ENCODE measurements around the gene FOXR2. TPM values are rescaled to one million over a fixed set of nuclear protein-coding genes. Genes with fewer than 3 reads are reported as not detected.

FOXR2 gene
- not detected for total RNA-seq

- WGBS, 2 donors: 100% methylated on average over 1 of the region's 1 CpG
- H3K27me3 ChIP-seq: no peaks in the 10 kb centered on the region
- H3K9me3 ChIP-seq: no peaks in the 10 kb centered on the region
These were observed at the start of gene FOXR2 for GRCh38 chrX:55623100-55623499. Gene FOXR2, plus strand, starts transcription at chrX:55623400. Its CDS starts 312 bp downstream, at chrX:55623712.

GRCh38 chrX:55579115-55579514, 44.1 kb upstream of the FOXR2 start:
- Histone ChIP-seq H3K4me3 (replicated peaks in 1 of 3) (no peak overlapping the region), H3K27ac (no peak overlapping the region), H3K9me3 (no peaks in the 10 kb centered on the region), H3K27me3 (no peaks in the 10 kb centered on the region), H3K36me3 (no peaks in the 10 kb centered on the region), H3K4me1 (no peaks in the 10 kb centered on the region)
- intact Hi-C loops (cut with DNase I): no loop called here
- DNase-seq: no peak
- TF ChIP-seq CTCF (IDR thresholded peaks at IDR 0.05) (no peak), POLR2A (IDR thresholded peaks at IDR 0.05) (no peak)

More at GRCh38 chrX:55623100-55623499, at the start of gene FOXR2:
- Histone ChIP-seq H3K4me1 (no peaks in the 10 kb centered on the region), H3K4me3 (replicated peaks in 1 of 3) (no peak within 1 kb of the TSS), H3K27ac (no peak within 1 kb of the TSS), H3K36me3 (no peaks in the 10 kb centered on the region)
- TF ChIP-seq POLR2A (IDR thresholded peaks at IDR 0.05) (no peak), CTCF (IDR thresholded peaks at IDR 0.05) (no peak)
- no peak for DNase-seq
- intact Hi-C loops (cut with DNase I): no loop called here

- no peaks in the 10 kb centered on the region for H3K4me1 ChIP-seq
- H3K4me3 ChIP-seq (replicated peaks in 1 of 3): no peak overlapping the region
- no peak for TF ChIP-seq POLR2A (IDR thresholded peaks at IDR 0.05)
- TF ChIP-seq CTCF (IDR thresholded peaks at IDR 0.05): no peak
- H3K36me3 ChIP-seq: no peaks in the 10 kb centered on the region
- no peaks in the 10 kb centered on the region for H3K9me3 ChIP-seq
- DNase-seq: no peak
- no peaks in the 10 kb centered on the region for H3K27me3 ChIP-seq
- 86 to 88% methylated on average over 1 of the region's 1 CpG for WGBS, 2 donors
- intact Hi-C loops (cut with DNase I): no loop called here
- no peak overlapping the region for H3K27ac ChIP-seq
These were observed 40.8 kb upstream of the FOXR2 start for GRCh38 chrX:55582447-55582846.

- H3K36me3 ChIP-seq: no peaks in the 10 kb centered on the region
- 83 to 84% methylated on average over 5 of the region's 5 CpGs for WGBS, 2 donors
- no peak overlapping the region for H3K27ac ChIP-seq
- DNase-seq: no peak
- H3K9me3 ChIP-seq: no peaks in the 10 kb centered on the region
- intact Hi-C loops (cut with DNase I): no loop called here
- H3K4me3 ChIP-seq (replicated peaks in 1 of 3): no peak overlapping the region
- H3K27me3 ChIP-seq: no peaks in the 10 kb centered on the region
- TF ChIP-seq POLR2A (IDR thresholded peaks at IDR 0.05): no peak
- TF ChIP-seq CTCF (IDR thresholded peaks at IDR 0.05): no peak
- H3K4me1 ChIP-seq: no peaks in the 10 kb centered on the region
These were observed 29.9 kb upstream of the FOXR2 start for GRCh38 chrX:55593296-55593695.

- no peaks in the 10 kb centered on the region for H3K27me3 ChIP-seq
- no peak for DNase-seq
- 79 to 89% methylated on average over 3 to 13 of the region's 13 CpGs for WGBS, 2 donors
- H3K27ac ChIP-seq: no peak overlapping the region
- no peaks in the 10 kb centered on the region for H3K9me3 ChIP-seq
- H3K4me1 ChIP-seq: no peaks in the 10 kb centered on the region
- H3K4me3 ChIP-seq (replicated peaks in 1 of 3): no peak overlapping the region
- intact Hi-C loops (cut with DNase I): no loop called here
- TF ChIP-seq CTCF (IDR thresholded peaks at IDR 0.05): no peak
- TF ChIP-seq POLR2A (IDR thresholded peaks at IDR 0.05): no peak
- no peaks in the 10 kb centered on the region for H3K36me3 ChIP-seq
These were observed 29.4 kb upstream of the FOXR2 start for GRCh38 chrX:55593756-55594257.

All from thyroid gland (tissue), 4 donors.